GM18526 (cell line): ENCODE data around the gene TMPRSS9.

ENCODE experiments used
- POLR2A ChIP-seq: IDR thresholded peaks from 3 replicates; pipeline ENCODE4 v1.6.1; 2011; ENCODE audit not compliant: insufficient read length; ENCODE audit errors: extremely low read depth

Gene TMPRSS9

DNA sequence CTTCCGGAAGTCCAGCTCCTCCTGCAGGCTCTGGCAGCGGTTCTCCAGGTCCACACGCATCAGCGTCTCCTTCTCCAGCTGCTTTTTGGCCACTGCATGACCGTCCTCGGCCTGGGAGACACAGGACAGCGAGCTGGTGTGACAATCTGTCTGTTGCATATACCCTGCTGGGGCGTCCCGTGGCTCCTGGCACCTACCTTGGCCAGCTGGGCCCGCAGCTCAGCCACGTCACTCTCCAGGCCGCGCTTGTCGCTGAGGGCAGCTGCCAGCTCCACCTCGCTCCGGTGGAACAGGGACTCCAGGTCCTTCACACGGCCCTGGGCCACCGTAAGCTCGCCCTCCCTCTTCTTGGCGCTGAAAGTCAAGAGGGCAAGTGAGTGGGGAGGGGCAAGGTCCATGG lies 78.1 kb downstream of the TMPRSS9 start:
- no peak for TF ChIP-seq POLR2A

DNA sequence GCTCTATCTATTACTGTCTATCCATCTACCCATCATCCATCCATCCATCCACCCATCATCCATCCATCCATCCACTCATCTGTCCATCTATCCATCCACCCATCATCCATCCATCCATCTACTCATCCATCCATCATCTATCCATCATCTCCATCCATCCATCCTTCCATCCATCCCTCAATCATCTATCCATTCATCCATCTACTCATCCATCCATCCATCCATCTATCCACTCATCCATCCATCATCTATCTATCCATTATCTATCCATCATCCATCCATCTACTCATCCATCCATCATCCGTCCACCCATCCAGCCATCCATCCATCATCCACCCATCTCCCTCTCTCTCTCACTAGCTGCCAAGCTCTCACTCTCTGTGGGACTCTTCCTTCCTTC lies 80.5 kb downstream of the TMPRSS9 start:
- TF ChIP-seq POLR2A, result no peak

DNA sequence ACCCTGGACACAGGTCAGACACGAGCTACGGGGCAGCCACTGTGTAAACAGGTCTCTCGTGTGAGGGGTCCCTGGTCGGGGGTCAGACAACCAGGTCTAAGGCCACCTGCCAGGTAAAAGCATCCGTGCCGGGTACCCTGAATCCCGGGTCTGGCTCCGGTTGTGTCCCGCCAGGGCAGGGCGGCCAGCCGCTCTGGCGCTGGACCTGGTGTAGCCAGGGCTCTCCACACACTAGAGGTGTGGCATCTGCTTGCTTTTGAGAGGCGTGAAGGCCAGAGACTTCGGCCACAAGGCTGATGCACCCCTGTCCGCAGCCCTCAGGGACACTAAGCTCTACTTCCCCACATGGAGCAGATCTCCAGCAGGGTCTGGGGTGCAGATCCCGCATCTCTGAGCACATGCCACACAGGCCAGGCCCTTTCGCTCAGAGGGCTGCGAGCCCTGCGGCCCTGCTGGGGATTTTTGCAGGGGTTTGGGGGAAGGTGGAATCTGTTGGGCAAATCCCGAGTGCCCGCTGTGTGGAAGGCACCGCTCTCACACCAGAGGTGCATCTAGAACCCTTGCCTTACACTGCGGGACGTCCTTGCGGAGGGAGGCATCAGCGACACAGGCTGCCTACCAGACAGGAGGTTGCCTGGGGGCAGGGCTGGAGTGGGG lies 81.2 kb downstream of the TMPRSS9 start:
- TF ChIP-seq POLR2A, result no peak

DNA sequence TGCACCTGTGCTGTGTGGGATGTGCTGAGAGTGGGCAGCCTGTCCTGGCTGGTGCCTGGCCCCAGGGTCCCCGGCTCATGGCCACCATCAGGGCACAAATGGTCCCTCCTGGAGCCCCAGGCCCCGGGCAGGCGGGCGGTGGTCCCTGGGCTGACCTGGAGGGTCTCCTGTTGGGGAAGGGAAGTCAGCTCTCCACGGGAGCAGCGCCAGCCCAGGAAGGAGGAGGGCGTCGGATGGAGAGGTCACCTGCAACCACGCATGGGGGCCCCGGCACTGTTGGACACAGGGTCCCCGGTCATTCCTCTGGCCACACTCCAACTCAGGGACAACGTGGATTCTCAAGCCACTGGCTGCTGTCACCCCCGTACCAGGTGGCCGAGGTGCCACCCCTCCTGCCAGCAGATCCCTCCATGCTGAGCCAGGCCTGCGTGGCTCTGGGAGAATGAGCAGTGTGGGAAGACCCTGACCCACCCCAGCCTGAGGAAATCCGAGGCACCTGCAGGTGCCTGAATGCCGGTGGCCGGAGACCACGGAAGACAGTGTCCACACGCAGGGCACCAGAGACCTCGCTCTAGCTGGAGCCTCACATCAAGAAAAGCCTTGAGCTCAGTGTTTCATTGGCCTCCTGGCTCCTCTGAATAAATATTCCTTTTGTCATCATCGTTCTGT lies 83.2 kb downstream of the TMPRSS9 start:
- no peak for TF ChIP-seq POLR2A

DNA sequence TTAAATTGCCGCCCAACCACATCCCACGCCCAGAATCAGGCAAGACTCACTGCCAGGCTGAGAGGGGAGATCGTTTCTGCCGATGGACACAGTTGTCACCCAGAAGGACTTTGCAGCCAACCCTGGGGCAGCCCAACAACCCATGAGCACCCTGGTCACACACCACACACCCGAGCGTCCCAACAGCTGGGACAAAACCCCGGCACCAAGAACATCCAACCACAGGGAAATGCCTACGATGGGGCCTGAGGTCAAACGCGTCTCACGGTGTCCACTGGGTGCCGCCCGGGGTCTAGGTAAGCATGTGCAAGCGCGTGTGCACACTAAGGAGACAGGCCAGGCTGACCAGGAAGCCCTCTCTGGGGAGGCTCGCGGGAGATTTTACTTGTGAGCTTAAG lies 83.7 kb downstream of the TMPRSS9 start:
- TF ChIP-seq POLR2A, result no peak

DNA sequence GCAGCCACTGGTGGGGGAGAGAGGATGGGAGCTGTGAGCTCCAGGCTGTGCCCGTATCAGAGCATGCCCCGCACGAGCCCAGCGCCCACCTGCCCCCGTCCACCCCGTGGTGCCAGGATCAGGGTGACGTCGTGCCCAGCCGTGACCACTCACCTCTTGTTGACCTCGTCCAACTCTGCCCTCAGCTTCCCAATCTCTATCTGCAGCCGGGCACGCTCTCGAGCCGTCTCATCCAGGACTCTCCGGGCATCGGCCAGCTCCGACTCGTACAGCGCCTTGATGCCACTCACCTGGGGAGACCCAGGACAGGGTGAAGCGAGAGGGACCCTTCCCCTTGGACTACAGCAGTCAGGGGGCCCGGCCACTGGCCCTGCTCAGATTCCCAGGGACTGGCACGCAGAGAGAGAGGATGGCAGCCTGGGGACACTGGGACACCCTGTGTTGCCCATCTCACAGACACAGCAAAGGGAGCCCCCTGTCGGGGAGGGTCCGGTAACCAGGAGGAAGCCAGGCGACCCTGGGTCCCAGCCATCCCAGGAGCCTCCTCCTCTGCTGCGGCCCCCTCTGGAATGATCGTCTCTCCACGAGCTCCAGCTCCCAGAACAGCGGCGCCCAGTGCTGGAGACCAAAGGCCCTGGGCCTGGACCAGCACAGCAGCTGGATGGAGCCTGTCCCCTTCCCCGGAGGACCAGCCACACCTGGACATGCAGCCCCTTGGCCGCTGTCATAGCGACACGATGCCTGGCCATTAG lies 84.4 kb downstream of the TMPRSS9 start:
- no peak for TF ChIP-seq POLR2A

DNA sequence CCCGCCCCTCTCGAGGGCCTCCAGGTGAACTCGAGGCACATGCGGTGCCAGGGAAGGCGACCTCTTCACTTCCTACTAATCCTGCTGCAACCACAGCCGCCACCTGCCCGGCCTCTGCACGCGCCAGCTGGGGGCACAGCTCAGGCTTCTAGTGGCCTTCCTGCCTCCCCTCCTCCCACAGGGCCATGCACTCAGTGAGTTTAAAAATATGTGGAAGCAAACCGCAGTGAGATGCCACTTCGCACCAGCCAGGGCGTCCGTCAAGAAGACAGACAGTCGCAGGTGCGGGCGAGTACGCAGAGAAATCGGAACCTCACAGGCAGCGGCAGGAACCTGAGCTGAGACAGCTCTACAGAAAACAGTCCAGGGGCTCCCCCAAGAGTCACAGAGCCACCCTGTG lies 86.3 kb downstream of the TMPRSS9 start:
- no peak for TF ChIP-seq POLR2A

DNA sequence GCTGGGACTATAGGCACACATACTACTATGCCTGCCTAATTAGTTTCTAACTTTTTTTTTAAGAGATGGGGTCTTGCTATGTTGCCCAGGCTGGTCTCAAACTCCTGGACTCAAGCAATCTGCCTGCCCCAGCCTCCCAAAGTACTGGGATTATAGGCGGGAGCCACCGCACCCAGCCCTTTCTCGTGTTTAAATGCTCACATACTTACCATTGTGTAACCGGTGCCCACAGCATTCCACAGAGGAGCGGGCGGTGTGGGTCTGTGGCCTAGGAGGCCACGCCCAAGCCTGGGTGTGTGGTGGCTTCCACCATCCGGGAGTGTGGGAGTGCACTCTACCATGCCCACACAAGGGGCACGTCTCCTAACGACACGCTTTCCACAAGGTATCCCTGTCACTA lies 89.0 kb downstream of the TMPRSS9 start:
- TF ChIP-seq POLR2A, result no peak

DNA sequence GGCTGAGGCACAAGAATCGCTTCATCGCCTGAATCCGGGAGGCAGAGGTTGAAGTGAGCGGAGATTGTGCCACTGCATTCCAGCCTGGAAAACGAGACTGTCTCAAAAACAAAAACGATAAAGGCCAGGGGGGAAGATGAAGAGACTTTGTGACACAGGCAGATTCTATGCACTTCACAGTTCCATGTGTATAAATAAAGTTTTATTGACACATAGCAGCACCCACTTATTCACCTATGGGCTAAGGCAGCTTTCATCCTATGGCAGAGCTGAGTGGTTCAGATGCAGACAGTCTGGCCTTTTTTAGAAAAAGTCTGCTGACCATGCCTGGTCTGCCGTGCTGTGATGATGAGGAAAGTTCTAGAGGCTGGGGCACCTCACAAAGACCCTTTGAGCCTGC lies 91.1 kb downstream of the TMPRSS9 start:
- TF ChIP-seq POLR2A, result no peak

DNA sequence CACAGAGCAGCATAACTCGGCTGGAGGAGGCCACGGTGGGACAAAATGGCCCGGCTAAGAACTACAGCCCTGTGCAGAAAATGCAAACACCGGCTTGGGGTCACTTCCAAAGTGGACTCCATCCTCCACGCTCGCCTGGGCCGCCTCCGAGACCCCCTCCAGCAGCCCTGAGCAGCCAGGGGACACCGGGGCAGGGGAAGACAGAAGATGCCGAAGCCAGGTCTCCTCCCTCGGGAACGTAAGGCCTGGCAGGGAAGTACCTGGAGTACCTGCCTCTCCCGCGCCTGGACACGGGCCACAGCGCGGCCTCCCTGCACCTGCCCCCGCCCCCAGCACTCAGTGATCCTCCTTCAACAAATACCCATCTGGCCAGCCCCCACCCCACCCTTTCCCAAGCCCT lies 91.7 kb downstream of the TMPRSS9 start:
- TF ChIP-seq POLR2A, result no peak

DNA sequence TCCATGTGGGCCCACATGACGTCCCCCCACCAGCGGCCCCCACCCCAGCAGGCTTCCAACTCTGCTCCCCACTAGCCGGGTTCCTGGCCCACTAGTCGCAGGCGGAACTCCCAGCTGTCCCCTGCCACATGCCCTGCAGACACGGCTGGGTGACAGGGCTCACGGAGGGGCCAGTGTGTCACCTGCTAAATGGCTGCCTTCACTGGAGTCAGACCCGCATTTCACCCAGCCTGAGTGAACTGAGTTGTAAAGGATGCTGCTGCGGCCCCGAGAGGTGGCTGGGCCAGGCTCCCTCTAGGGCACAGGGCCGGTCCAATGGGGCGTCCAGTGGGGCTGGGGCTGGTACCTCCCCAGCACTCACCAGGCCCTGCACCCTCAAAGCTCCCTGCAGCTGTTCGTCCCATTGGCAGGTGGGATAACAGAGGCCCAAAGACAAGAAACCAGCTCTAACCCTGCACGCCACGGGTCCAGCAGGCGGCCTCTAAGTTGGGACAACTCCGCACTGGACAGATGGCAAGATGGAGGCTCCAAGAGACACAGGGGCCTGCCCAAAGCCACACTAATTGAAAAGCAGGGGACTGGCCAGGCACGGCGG lies 93.5 kb downstream of the TMPRSS9 start:
- no peak for TF ChIP-seq POLR2A

DNA sequence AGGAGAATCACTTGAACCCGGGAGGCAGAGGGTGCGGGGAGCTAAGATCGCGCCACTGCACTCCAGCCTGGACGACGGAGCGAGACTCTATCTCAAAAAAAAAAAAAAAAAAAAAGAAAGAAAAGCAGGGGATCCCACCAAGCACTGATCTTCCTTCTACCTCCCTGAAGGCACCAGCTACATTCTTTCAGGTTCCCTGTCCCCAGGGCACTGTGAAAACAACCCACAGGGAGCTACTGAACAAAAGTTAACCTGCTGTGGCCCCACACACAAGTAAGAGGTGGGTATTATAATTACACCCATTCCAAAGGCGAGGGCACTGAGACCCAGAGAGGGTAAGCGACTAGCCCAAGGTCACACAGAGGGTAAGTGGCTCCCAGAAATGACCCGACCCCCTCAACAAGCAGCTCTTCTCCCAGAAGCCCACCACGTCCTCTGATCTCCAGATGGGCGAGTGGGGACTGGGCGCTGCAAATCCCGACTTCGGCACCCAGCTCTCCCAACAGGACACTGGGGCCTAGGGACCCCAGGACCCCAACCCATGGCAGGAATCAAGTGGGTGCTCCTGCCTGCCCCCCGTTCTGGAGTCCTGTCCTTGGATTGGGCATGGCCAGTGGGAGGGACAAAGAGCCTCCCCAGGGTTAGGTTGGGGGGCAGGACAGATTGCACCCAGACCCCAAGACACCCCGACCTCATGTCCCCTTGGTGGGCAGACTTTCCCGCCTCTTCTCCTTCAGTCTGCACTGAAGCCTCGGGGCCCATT lies 94.3 kb downstream of the TMPRSS9 start:
- no peak for TF ChIP-seq POLR2A

DNA sequence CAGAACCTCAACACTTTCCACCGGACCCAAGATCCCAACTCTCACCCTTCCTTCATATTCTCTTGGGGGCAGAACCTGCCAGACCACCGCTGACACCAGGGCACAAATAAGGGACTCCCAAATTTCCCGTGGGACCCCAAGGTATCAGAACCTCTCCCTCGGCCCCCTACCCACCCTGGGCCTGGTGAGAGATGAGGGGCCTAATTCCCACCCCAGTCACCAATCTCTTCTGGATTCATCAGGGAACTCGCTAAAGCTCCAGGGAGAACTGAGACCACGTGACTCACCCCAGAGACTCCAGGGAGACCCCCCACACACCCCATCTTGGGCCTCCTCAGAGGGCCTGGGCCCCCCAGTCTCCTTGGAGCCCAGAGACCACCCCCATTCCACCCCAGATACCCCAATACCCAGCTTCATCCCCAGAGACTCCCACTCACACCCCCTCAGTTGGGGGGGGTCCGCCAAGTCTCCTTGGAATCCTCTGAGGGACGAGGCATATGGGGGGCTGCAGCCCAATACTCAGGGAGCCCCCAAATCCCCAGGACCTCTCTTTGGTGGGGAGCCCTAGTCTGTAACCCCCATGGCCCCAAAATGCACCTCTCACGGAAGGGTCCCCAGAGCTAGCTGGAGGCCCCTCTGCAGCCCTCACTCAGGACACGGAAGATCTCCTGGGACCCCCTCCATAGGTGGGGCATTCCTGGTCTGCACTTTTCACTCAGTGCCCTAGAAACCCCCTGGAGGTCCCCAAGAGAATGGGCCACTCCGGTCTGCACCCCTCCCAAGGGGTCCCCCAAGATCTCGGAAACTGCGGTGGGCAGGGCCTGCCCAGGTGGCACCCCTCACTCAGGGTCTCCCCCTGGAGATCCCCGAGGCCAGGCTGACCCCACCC lies 95.1 kb downstream of the TMPRSS9 start:
- TF ChIP-seq POLR2A, result no peak

DNA sequence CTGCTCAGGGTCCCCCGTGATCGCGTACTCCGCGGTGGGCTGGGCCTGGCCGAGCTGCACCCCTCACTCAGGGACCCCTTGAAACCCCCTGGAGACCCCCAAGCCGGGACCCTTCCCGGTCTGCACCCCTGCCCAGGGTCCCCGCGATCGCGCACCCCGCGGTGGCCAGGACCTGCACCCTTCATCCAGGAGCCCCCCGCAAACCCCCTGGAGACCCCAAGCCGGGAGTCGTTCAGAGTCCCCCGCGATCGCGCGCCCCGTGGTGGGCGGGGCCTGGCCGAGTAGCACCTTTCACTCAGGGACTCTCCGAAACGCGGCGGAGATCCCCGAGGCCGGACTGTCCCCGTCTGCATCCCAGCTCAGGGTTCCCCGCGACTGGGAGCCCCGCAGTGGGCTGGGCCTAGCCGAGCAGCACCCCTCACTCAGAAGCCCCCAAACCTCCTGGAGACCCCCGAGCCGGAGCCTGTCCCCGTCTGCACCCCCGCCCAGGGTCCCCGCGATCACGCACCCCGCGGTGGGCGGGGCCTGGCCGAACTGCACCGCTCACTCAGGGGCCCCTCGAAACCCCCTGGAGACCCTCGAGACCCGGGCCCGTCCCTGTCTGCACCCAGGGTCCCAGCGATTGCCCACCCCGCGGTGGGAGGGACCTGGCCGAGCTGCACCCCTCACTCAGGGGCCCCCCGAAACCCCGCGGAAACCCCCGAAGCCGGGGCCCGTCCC lies 95.9 kb downstream of the TMPRSS9 start:
- no peak for TF ChIP-seq POLR2A
